Measurements from ENCODE around the gene CSNK1A1.
"Not testable (repeated sequence)": the region's sequence is repeated elsewhere in the genome, so short reads cannot be mapped to it uniquely, and the experiment has no call there.

CSNK1A1 gene

DNA sequence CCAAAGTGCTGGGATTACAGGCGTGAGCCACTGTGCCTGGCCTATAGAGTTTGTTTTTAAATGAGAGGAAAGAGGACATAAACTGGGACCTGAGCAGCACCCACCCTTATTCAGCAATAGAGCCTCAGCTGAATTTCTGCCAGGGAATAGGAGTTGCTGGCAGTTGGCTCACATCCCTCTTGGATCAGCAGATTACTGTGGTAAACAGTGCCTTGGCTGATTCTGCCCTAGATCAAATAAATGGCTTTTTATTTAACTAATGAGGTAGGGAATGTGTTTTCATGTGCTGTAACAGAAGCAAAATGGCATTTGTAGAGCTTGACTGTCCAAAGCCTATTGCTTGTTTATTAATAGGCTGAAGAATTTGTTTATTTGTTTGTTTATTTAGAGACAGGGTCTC, 32.2 kb upstream of the CSNK1A1 start:
- peaks cover 33% of the 10 kb centered on the region for H3K27me3 Mint-ChIP-seq
- H3K9me3 Mint-ChIP-seq: no peaks in the 10 kb centered on the region
- no peak overlapping the region for H3K27ac Mint-ChIP-seq
- no peak overlapping the region for H3K4me3 Mint-ChIP-seq
- intact Hi-C loops (cut with micrococcal nuclease): no loop called here
- H3K4me1 Mint-ChIP-seq (ENCODE audit: low read depth): peaks cover 8% of the 10 kb centered on the region
- no peaks in the 10 kb centered on the region for H3K36me3 Mint-ChIP-seq (ENCODE audit: low read depth)

DNA sequence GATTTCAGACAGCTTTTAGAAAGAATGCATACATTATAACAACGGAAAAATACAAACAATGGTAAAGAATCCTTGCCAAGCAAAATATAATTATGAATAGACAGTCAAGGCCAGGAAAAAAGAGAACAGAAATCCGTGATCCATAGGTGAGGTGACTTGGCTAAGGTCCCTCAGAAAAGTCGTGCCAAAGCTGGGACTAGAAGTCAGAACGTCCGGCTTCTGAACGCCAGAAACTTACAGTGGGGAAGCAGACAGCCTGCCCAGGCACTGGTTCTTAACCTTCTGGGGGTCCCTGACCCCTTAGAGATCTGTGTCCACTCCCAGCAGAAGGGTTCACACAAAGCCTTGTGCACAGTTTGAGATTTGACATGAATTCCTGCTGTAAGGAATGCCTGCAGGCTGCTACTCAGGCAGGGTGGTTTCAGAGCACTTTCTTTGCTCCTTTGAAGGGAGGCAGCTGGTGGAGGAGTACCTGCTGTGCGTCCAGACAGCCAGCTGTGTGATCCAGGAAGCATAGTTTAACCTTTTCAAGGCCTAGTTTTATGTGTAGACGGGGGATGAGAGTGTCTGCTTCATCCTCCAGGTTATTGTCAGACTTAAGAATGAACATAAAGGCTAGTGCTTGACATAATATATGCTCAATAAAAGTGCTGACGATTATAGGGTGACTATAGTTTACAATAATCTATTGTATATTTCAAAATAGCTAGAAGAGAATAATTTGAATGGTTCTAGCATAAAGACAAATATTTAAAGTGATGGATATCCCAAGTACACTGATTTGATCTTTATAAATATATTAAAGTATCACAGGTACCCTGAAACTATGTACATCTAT, 30.9 kb upstream of the CSNK1A1 start:
- H3K27ac Mint-ChIP-seq: no peak overlapping the region
- H3K36me3 Mint-ChIP-seq (ENCODE audit: low read depth): no peaks in the 10 kb centered on the region
- no peak overlapping the region for H3K4me3 Mint-ChIP-seq
- H3K4me1 Mint-ChIP-seq (ENCODE audit: low read depth): peaks cover 8% of the 10 kb centered on the region
- intact Hi-C loops (cut with micrococcal nuclease): no loop called here
- peaks cover 32% of the 10 kb centered on the region for H3K27me3 Mint-ChIP-seq
- no peaks in the 10 kb centered on the region for H3K9me3 Mint-ChIP-seq

DNA sequence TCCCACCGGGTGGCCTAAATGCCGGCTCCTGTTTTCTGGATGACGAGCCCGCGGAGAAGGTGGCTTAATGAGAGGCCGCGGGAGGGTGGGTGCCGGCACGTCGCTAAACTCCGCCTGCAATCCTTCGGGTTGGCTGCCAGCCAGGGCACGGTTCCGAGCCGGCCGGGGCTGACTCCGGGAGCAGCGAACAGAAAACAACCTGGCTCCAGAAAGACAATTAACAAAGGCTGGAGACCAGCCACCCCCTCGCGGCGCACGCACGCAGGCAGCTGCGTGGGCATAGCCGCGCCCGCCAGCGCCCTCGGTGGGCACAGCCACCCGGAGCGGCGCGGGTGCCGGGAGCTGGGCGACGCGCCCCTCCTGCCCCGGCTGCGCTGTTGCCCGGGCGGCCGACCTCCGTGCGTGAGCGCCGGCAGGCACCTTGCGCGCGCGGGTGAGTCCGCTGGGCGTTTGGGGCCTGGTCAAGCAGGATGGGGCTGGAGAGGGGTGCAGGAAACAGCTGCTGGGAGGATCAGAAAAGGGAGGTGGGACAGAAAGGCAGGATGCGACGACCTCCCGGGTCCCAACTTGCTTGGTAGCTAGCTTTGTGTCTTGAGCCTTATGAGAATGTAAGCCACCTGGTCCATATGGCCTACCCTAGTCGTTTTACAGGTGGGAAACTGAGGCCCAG, 30.1 kb upstream of the CSNK1A1 start, which contains the start of gene ARHGEF37:
Gene ARHGEF37 (plus strand): TSS at position 307 of the 670 bp plus-strand sequence. CDS start 16,272 bp downstream, outside the sequence.
- Mint-ChIP-seq H3K27me3 (peaks cover 30% of the 10 kb centered on the region), H3K4me1 (ENCODE audit: low read depth) (peaks cover 8% of the 10 kb centered on the region), H3K36me3 (ENCODE audit: low read depth) (no peaks in the 10 kb centered on the region), H3K4me3 (peak within 1 kb of the TSS; percentile 69), H3K9me3 (no peaks in the 10 kb centered on the region), H3K27ac (no peak within 1 kb of the TSS)
- intact Hi-C loops (cut with micrococcal nuclease): no loop called here

DNA sequence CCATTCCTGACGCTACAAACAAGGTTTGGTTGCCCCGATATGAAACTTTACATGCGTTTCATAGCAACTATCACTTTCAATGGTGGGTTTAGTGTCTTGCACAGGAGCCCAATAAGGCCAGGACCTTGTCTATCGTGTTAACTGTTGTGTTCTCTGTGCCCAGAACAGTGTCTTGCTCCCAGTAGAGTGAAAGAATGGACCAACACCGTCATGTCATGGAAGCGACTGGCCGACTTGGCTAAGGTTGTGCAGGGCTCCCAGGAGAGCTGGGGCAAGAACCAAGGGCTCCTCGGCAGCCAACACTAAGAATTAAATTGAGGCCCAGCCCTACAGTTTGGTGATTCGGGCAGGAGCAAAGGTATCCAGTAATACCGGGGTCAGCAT, 29.6 kb upstream of the CSNK1A1 start:
- peak overlapping the region; percentile 69 for H3K4me3 Mint-ChIP-seq
- intact Hi-C loops (cut with micrococcal nuclease): no loop called here
- H3K36me3 Mint-ChIP-seq (ENCODE audit: low read depth): no peaks in the 10 kb centered on the region

DNA sequence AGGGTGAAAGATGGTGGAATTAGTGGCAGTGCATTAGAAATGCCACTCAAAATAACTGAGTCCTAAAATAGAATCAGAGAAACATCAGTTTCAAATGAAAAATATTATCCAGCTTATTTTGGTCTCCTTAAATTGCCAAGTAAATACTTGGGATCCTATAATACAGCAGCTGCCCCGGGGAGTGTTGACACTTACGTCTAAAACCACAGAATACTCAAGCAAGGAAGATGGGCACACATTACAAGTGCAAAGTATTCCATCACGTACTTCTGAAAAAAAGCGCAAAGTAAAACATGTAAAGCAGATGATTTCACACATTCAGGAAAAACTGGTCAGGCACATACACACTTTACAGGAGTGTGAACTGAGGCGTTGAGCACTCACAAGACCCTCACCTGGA, 27.7 kb upstream of the CSNK1A1 start:
- Mint-ChIP-seq H3K4me3 (no peak overlapping the region), H3K9me3 (no peaks in the 10 kb centered on the region), H3K27me3 (peaks cover 30% of the 10 kb centered on the region), H3K27ac (no peak overlapping the region), H3K4me1 (ENCODE audit: low read depth) (peaks cover 8% of the 10 kb centered on the region), H3K36me3 (ENCODE audit: low read depth) (no peaks in the 10 kb centered on the region)
- intact Hi-C loops (cut with micrococcal nuclease): no loop called here

More for the DNA sequence above, 29.6 kb upstream of the CSNK1A1 start:
- Mint-ChIP-seq H3K9me3 (no peaks in the 10 kb centered on the region), H3K4me1 (ENCODE audit: low read depth) (peaks cover 8% of the 10 kb centered on the region), H3K27ac (no peak overlapping the region), H3K27me3 (peaks cover 30% of the 10 kb centered on the region)

DNA sequence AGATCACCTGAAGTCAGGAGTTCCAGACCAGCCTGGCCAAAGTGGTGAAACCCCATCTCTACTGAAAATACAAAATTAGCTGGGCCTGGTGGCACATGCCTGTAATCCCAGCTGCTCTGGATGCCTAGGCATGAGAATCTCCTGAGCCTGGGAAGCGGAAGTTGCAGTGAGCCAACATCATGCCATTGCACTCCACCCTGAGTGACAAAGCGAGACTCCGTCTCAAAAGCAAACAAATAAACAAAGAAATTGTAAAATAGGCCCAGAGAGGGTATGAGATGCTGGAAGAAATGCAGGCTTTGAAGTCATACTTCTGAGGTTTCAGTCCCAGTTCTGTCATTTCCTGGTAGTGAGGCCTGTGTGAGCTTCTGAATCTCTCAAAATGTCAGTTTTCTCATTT, 24.8 kb upstream of the CSNK1A1 start:
- no peak overlapping the region for H3K27ac Mint-ChIP-seq
- H3K4me3 Mint-ChIP-seq: no peak overlapping the region
- peaks cover 16% of the 10 kb centered on the region for H3K27me3 Mint-ChIP-seq
- no peaks in the 10 kb centered on the region for H3K36me3 Mint-ChIP-seq (ENCODE audit: low read depth)
- no peaks in the 10 kb centered on the region for H3K9me3 Mint-ChIP-seq
- intact Hi-C loops (cut with micrococcal nuclease): no loop called here
- peaks cover 4% of the 10 kb centered on the region for H3K4me1 Mint-ChIP-seq (ENCODE audit: low read depth)

DNA sequence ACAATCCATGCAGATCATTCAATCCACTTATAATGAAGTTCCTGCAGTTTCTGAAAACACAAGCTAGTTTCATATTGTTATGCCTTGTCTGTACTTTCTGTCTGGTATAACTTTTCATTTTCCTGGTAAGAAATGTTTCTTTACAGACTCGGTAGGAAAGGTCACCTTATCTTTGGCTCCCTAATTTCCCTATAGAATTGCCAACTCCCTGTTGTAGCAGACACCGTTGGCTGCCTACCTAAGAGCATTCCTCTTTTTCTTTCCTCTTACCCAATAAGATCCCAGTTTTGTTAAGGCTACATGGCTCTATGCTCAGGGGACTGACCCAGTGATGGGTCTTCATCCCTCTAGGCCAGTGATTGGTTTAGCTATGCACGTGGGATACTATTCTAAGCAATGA, 23.9 kb upstream of the CSNK1A1 start:
- Mint-ChIP-seq H3K4me3 (no peak overlapping the region), H3K9me3 (no peaks in the 10 kb centered on the region), H3K27ac (no peak overlapping the region), H3K4me1 (ENCODE audit: low read depth) (no peaks in the 10 kb centered on the region), H3K27me3 (peaks cover 8% of the 10 kb centered on the region), H3K36me3 (ENCODE audit: low read depth) (no peaks in the 10 kb centered on the region)
- intact Hi-C loops (cut with micrococcal nuclease): no loop called here

DNA sequence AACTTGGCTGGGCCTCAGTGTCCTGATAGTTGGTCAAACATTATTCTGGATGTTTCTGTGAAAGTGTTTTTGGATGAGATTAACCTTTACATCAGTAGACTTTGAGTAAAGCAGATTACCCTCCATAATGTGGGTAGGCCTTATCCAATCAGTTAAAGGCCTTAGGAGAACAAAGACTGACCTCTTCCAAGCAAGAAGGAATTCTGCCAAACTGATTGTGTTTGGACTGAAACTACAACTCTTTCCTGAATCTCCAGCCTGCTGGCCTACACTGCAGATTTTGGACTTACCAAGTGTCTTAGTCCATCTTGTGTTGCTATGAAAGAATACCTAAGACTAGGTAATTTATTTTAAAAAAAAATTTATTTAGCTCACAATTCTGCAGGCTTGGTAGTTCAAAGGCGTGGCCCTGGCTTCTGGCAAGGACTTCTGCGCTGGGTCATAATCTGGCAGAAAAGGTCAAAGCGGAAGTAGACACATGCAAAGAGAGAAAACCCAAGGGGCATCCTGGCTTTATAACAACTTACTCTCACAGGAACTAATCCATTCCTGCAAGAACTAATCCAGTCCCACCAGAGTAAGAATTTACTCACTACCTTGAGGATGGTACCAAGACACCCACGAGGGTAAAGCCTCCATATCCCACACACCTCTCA, 21.5 kb upstream of the CSNK1A1 start:
- H3K36me3 Mint-ChIP-seq (ENCODE audit: low read depth): no peaks in the 10 kb centered on the region
- H3K27me3 Mint-ChIP-seq: no peaks in the 10 kb centered on the region
- no peaks in the 10 kb centered on the region for H3K4me1 Mint-ChIP-seq (ENCODE audit: low read depth)
- H3K4me3 Mint-ChIP-seq: no peak overlapping the region
- H3K27ac Mint-ChIP-seq: no peak overlapping the region
- H3K9me3 Mint-ChIP-seq: no peaks in the 10 kb centered on the region
- intact Hi-C loops (cut with micrococcal nuclease): no loop called here

DNA sequence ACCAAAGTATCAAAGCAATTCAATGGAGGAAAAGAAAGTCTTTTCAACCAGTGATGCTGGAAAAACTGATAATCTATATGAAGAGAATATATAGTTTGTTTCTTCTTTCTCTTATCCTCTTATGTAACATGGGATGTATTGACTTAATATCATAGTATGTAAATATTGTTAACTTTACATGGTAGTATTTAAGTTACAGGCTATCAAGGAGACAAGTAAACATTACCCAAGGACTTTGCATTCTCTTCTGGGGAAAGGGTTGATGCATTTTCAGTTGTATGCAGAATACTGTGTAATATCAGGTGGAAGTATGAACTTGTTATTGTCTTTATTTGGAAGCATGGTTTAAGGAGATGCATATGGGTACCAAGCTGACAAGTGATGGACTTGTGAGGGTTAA, 20.9 kb upstream of the CSNK1A1 start:
- H3K9me3 Mint-ChIP-seq: no peaks in the 10 kb centered on the region
- H3K27me3 Mint-ChIP-seq: no peaks in the 10 kb centered on the region
- H3K27ac Mint-ChIP-seq: no peak overlapping the region
- H3K36me3 Mint-ChIP-seq (ENCODE audit: low read depth): no peaks in the 10 kb centered on the region
- no peak overlapping the region for H3K4me3 Mint-ChIP-seq
- H3K4me1 Mint-ChIP-seq (ENCODE audit: low read depth): no peaks in the 10 kb centered on the region
- intact Hi-C loops (cut with micrococcal nuclease): no loop called here

DNA sequence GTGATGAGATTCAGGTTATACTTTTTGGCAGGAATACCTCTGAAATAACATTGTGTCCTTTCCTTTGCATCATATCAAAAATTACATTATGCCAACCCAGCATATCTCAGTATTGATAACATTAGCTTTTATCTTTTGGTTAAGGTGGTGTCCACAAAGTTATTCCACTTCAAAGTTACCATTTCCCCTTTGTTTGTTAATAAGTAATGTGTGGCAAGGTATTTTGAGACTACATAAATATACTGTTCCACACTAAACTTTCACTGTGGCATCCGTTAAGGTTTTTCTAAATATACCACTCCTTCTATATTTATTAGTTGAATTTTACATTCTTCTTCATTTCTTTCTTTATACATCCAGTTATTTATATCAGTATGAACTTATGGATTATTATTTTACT, 16.0 kb upstream of the CSNK1A1 start:
- intact Hi-C loops (cut with micrococcal nuclease): no loop called here
- H3K27me3 Mint-ChIP-seq: no peaks in the 10 kb centered on the region
- no peak overlapping the region for H3K4me3 Mint-ChIP-seq
- H3K4me1 Mint-ChIP-seq (ENCODE audit: low read depth): no peaks in the 10 kb centered on the region
- H3K9me3 Mint-ChIP-seq: no peaks in the 10 kb centered on the region
- H3K36me3 Mint-ChIP-seq (ENCODE audit: low read depth): no peaks in the 10 kb centered on the region
- H3K27ac Mint-ChIP-seq: no peak overlapping the region

DNA sequence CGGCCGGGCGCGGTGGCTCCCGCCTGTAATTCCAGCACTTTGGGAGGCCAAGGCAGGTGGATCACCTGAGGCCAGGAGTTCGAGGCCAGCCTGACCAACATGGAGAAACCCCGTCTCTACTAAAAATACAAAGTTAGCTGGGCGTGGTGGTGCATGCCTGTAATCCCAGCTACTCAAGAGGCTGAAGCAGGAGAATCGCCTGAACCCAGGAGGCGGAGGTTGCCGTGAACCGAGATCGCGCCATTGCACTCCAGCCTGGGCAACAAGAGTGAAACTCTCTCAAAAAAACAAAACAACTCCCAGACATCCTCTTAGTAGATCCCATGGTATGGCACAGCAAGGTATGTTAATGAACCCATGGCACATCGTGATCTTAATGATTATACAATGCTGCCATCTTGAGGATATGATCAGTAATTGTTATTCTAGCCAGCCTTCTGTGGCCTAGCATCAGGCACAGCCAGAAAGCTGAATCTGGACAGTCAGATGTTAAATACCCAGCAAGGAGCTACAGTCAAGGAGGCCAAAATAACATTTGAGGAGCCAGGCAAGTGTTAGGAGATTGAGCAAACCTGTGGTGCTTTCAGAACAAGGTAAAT, 13.4 kb upstream of the CSNK1A1 start:
- H3K4me1 Mint-ChIP-seq (ENCODE audit: low read depth); H3K4me3 Mint-ChIP-seq; H3K27me3 Mint-ChIP-seq: not testable (repeated sequence)

DNA sequence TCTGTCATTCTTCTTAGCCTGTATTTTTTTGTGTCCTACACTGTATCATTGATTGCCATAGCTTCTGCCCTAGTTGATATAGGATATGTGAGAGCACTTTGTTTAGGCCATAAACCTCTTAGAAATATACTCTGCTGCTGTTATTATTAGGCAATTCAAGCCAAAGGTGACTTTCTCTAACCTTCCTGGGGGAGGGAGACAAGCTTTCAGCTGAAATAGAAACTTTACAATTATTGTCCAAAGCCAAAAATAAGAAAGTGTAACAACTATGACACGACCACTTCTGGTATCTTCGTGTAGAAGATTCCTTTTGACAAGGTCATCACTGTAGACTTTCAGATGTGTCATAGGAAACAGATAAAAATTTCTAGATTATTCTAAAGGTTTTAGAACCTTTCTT, 12.2 kb upstream of the CSNK1A1 start:
- intact Hi-C loops (cut with micrococcal nuclease): no loop called here
- H3K9me3 Mint-ChIP-seq: no peaks in the 10 kb centered on the region
- no peaks in the 10 kb centered on the region for H3K27me3 Mint-ChIP-seq
- H3K4me3 Mint-ChIP-seq: no peak overlapping the region
- peaks cover 11% of the 10 kb centered on the region for H3K4me1 Mint-ChIP-seq (ENCODE audit: low read depth)
- H3K36me3 Mint-ChIP-seq (ENCODE audit: low read depth): no peaks in the 10 kb centered on the region
- no peak overlapping the region for H3K27ac Mint-ChIP-seq

More for the DNA sequence above, 13.4 kb upstream of the CSNK1A1 start:
- H3K36me3 Mint-ChIP-seq (ENCODE audit: low read depth); H3K9me3 Mint-ChIP-seq; H3K27ac Mint-ChIP-seq: not testable (repeated sequence)
- intact Hi-C loops (cut with micrococcal nuclease): loop anchor here (1.0 to 2.0 kb wide), 3 partner anchors 122 to 248 kb away; no protein-coding TSS in a partner anchor

DNA sequence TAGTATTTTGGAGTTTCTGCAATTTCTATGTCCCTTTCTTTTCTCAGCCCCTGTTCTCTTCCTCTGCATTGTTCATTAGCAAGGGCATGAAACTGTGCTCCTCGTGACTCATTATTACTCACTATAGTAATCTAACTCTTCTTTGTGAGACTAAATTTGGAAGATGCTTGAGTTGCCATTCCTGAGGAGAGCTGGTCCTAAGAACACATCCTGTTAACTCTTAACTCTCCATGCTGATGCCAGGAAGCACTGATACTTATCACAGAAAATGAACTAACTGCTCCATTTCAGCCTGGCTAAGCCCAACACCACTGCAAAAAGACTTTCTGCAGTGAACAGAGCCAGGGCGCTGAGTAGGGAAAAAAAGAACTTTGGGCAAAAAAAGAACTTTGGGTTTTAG, 10.6 kb upstream of the CSNK1A1 start:
- no peak overlapping the region for H3K4me3 Mint-ChIP-seq
- no peaks in the 10 kb centered on the region for H3K36me3 Mint-ChIP-seq (ENCODE audit: low read depth)
- intact Hi-C loops (cut with micrococcal nuclease): no loop called here

DNA sequence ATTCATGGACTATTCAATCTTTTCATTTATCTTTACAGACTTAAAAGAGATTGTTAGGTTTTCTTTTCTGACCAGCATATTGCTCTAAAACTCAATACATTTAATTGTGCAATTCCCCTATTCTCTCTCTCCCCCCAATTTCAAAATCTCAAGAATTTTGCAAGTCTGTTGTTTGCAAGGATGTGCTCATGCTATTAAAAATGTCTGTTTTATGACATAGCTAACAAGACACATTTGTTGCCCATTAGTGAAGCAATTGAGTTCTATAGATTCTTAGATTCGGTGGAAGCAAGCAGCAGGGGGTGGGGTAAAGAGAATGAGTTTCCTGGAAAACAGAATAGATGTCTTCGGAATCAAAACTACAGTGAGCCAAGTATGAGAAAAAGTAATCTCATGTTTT, 8.5 kb upstream of the CSNK1A1 start:
- no peaks in the 10 kb centered on the region for H3K9me3 Mint-ChIP-seq
- no peaks in the 10 kb centered on the region for H3K36me3 Mint-ChIP-seq (ENCODE audit: low read depth)
- H3K4me3 Mint-ChIP-seq: no peak overlapping the region
- no peak overlapping the region for H3K27ac Mint-ChIP-seq
- peaks cover 11% of the 10 kb centered on the region for H3K4me1 Mint-ChIP-seq (ENCODE audit: low read depth)
- intact Hi-C loops (cut with micrococcal nuclease): no loop called here
- no peaks in the 10 kb centered on the region for H3K27me3 Mint-ChIP-seq

More for the DNA sequence above, 10.6 kb upstream of the CSNK1A1 start:
- Mint-ChIP-seq H3K27ac (no peak overlapping the region), H3K27me3 (no peaks in the 10 kb centered on the region), H3K9me3 (no peaks in the 10 kb centered on the region), H3K4me1 (ENCODE audit: low read depth) (peaks cover 11% of the 10 kb centered on the region)

All from dendritic cell treated with granulocyte-macrophage colony-stimulating factor and Interleukin-4, amounts not matched to agents 40 ng/mL and 50 ng/mL, for 4 days (primary cell).